Mesothelial cell of epicardium (in vitro differentiated cells): Measurements from ENCODE around the gene SERPINE2. TPM values are rescaled to one million over a fixed set of nuclear protein-coding genes. Genes with fewer than 3 reads are reported as not detected.

ENCODE experiments used
- DNase-seq, 2 experiments: peaks; one replicate each; pipeline ENCODE4 v3.0.0; 2021; ENCODE audit warnings: low spot score in 2 of 2; ENCODE audit not compliant: unreplicated experiment in 2 of 2
- H3K27ac Mint-ChIP-seq: 2 replicates; pipeline ENCODE4 v1.8.0; 2021; ENCODE audit warnings: mixed read lengths
- H3K27me3 Mint-ChIP-seq: 2 replicates; pipeline ENCODE4 v1.8.0; 2021; ENCODE audit warnings: low read depth, mixed read lengths
- H3K36me3 Mint-ChIP-seq: 2 replicates; pipeline ENCODE4 v1.8.0; 2021; ENCODE audit warnings: mixed read lengths
- H3K4me1 Mint-ChIP-seq: 2 replicates; pipeline ENCODE4 v1.8.0; 2021; ENCODE audit warnings: mixed read lengths
- H3K4me3 Mint-ChIP-seq: 2 replicates; pipeline ENCODE4 v1.8.0; 2021; ENCODE audit warnings: mild to moderate bottlenecking, moderate library complexity, mixed read lengths
- H3K9me3 Mint-ChIP-seq: 2 replicates; pipeline ENCODE4 v1.8.0; 2021; ENCODE audit warnings: mixed read lengths
- CTCF ChIP-seq: fragments of 200-600 bp; sonication (generic); IDR thresholded peaks from one replicate; pipeline ENCODE4 v1.5.0; 2021; ENCODE audit warnings: antibody characterized with exemption; ENCODE audit not compliant: unreplicated experiment
- total RNA-seq: library from RNA; stranded (reverse); gene quantifications from 3 replicates; pipeline ENCODE4 v1.2.1, GENCODE V29; 2021

The SERPINE2 gene
- total RNA-seq, 1 donor from 2014 or later, result 49.9 TPM

GRCh38 chr2:224024270-224024669 is 14.8 kb downstream of the SERPINE2 start:
- no peaks in the 10 kb centered on the region for H3K9me3 Mint-ChIP-seq
- no peak for DNase-seq
- TF ChIP-seq CTCF, result no peak
- H3K27me3 Mint-ChIP-seq, result no peaks in the 10 kb centered on the region
- no peaks in the 10 kb centered on the region for H3K4me1 Mint-ChIP-seq
- H3K4me3 Mint-ChIP-seq, result no peak overlapping the region
- H3K27ac Mint-ChIP-seq, result no peak overlapping the region
- H3K36me3 Mint-ChIP-seq, result no peaks in the 10 kb centered on the region

DNA sequence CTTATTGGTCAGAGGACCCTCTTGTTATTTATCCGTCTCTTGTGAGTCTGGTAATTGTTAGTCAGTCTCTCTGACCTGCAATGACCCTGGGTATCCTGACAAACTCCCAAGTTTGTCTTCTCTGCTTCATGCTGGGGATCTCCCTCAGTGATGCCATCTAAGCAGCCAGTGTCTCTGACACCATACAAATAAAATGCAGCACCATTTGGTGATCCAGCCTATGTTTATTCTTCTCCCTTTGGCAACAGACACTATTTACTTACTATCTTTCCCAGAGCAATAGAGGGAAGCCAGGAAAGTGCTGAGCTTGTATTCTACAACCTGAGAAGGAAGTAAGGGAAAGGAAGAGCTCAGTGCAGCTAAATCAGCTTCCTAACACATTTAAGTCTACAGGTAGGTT is 15.9 kb downstream of the SERPINE2 start:
- TF ChIP-seq CTCF, result no peak
- Mint-ChIP-seq H3K9me3 (no peaks in the 10 kb centered on the region), H3K27ac (no peak overlapping the region), H3K4me3 (no peak overlapping the region), H3K4me1 (no peaks in the 10 kb centered on the region), H3K36me3 (no peaks in the 10 kb centered on the region), H3K27me3 (no peaks in the 10 kb centered on the region)
- no peak for DNase-seq

- H3K27me3 Mint-ChIP-seq, result no peaks in the 10 kb centered on the region
- no peak for DNase-seq
- TF ChIP-seq CTCF, result no peak
- no peaks in the 10 kb centered on the region for H3K4me1 Mint-ChIP-seq
- H3K4me3 Mint-ChIP-seq, result no peak overlapping the region
- no peaks in the 10 kb centered on the region for H3K9me3 Mint-ChIP-seq
- H3K36me3 Mint-ChIP-seq, result no peaks in the 10 kb centered on the region
- no peak overlapping the region for H3K27ac Mint-ChIP-seq
These were observed 16.6 kb downstream of the SERPINE2 start for GRCh38 chr2:224022486-224022885.

DNA sequence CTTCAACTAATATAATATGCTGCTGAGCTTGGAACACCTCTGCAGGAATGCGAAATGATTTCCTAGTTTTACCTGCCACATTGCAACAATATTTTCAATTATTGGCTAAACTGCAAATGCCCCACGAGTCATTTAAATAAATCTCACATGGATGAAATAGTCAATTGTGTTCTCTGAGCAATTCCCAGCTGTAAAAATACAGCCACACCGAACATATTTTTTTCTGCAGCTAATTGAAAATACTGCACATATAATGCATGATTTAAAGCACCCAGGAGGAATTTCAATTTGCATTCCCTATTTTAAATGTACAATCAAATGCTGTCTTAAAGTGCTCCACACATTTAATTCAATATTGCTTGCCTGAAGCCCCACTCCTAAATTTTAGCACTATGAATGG is 18.6 kb downstream of the SERPINE2 start:
- TF ChIP-seq CTCF, result no peak
- no peak for DNase-seq
- Mint-ChIP-seq H3K27me3 (no peaks in the 10 kb centered on the region), H3K4me3 (no peak overlapping the region), H3K4me1 (no peaks in the 10 kb centered on the region), H3K27ac (no peak overlapping the region), H3K36me3 (no peaks in the 10 kb centered on the region), H3K9me3 (no peaks in the 10 kb centered on the region)

- TF ChIP-seq CTCF, result no peak
- H3K27ac Mint-ChIP-seq, result no peak overlapping the region
- no peak overlapping the region for H3K4me3 Mint-ChIP-seq
- no peaks in the 10 kb centered on the region for H3K4me1 Mint-ChIP-seq
- no peaks in the 10 kb centered on the region for H3K36me3 Mint-ChIP-seq
- no peaks in the 10 kb centered on the region for H3K9me3 Mint-ChIP-seq
- DNase-seq, result no peak
- no peaks in the 10 kb centered on the region for H3K27me3 Mint-ChIP-seq
These were observed 21.1 kb downstream of the SERPINE2 start for GRCh38 chr2:224017957-224018356.

DNA sequence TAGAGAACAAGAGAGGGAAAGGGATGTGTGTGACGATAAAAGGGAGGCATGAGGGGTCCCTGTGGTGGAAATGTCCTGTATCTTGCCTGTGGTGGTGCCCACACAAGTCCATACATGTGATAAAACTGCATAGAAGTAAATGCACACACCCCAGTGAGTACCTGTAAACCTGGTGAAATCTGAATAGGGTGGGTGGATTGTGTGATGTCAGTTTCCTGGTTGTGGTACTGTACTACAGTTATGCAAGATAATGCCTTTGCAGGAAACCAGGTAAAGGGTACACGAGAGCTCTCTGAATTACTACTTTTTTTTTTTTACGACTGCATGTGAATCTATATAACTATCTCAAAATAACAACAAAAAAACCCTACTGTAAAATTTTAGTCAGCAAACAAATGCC is 22.1 kb downstream of the SERPINE2 start:
- no peak overlapping the region for H3K27ac Mint-ChIP-seq
- H3K9me3 Mint-ChIP-seq, result no peaks in the 10 kb centered on the region
- H3K27me3 Mint-ChIP-seq, result no peaks in the 10 kb centered on the region
- no peaks in the 10 kb centered on the region for H3K36me3 Mint-ChIP-seq
- no peak for DNase-seq
- TF ChIP-seq CTCF, result no peak
- no peaks in the 10 kb centered on the region for H3K4me1 Mint-ChIP-seq
- H3K4me3 Mint-ChIP-seq, result no peak overlapping the region
